Suprapubic skin (tissue), 3 donors: ENCODE data around the gene KIAA1143.

Experiments
- CTCF ChIP-seq, 2 donors: fragments of 200-600 bp in 1 of 2; fragments of 450-650 bp in 1 of 2; sonication (generic) in 1 of 2; IDR thresholded peaks; one replicate each; pipeline ENCODE4 v1.5.1; 2016 to 2019; ENCODE audit warnings: antibody characterized with exemption in 2 of 2, mild to moderate bottlenecking in 1 of 2, moderate library complexity in 1 of 2
- POLR2A ChIP-seq, 2 donors: fragments of 450-650 bp; IDR thresholded peaks; one replicate each; pipeline ENCODE4 v1.6.1; 2017; ENCODE audit warnings: antibody characterized with exemption in 2 of 2, mild to moderate bottlenecking in 2 of 2, moderate library complexity in 2 of 2

- TF ChIP-seq POLR2A (IDR thresholded peaks at IDR 0.05): no peak
- peak; percentile 16 to 29 for TF ChIP-seq CTCF (IDR thresholded peaks at IDR 0.05)
These were observed 48.9 kb downstream of the KIAA1143 start, which contains the start of gene ZNF502 for GRCh38 chr3:44712455-44713075.
